DOHH2 (cell line): ENCODE results near the gene BET1L.

Experiments
- H3F3A ChIP-seq: fragments of 200-600 bp; sonication (generic), shearing (Covaris generic); 2 replicates; pipeline ENCODE4 v1.6.0; 2016; ENCODE audit warnings: antibody characterized with exemption, mild to moderate bottlenecking; ENCODE audit not compliant: control insufficient read depth, insufficient read depth
- H3K27ac ChIP-seq: fragments of 200-600 bp; sonication (generic); 2 replicates; pipeline ENCODE4 v1.5.1; 2014; ENCODE audit warnings: low read depth, mild to moderate bottlenecking, low read length, moderate library complexity
- H3K27me3 ChIP-seq: fragments of 200-600 bp; sonication (generic); 2 replicates; pipeline ENCODE4 v1.6.1; 2014; ENCODE audit warnings: mild to moderate bottlenecking, low read length, mixed read lengths; ENCODE audit not compliant: control insufficient read depth
- H3K36me3 ChIP-seq: fragments of 200-600 bp; sonication (generic); 2 replicates; pipeline ENCODE4 v1.6.1; 2014; ENCODE audit warnings: mild to moderate bottlenecking, low read length, moderate library complexity, mixed read lengths; ENCODE audit not compliant: control insufficient read depth
- H3K4me1 ChIP-seq: fragments of 200-600 bp; sonication (generic); 2 replicates; pipeline ENCODE4 v1.6.1; 2014; ENCODE audit warnings: mild to moderate bottlenecking, low read length, mixed read lengths; ENCODE audit not compliant: control insufficient read depth
- H3K4me2 ChIP-seq: fragments of 200-600 bp; sonication (generic); 2 replicates; pipeline ENCODE4 v1.6.0; 2014; ENCODE audit warnings: mild to moderate bottlenecking, low read length, moderate library complexity
- H3K4me3 ChIP-seq: fragments of 200-600 bp; sonication (generic); 2 replicates; pipeline ENCODE4 v1.5.1; 2014; ENCODE audit warnings: mild to moderate bottlenecking, low read length, mixed read lengths
- H3K79me2 ChIP-seq: fragments of 200-600 bp; sonication (generic); 2 replicates; pipeline ENCODE4 v1.6.1; 2014; ENCODE audit warnings: mild to moderate bottlenecking, low read length, mixed read lengths; ENCODE audit not compliant: control insufficient read depth
- H3K9me2 ChIP-seq: fragments of 200-600 bp; sonication (generic); replicated peaks from 2 replicates; pipeline ENCODE4 v1.6.1; 2014; ENCODE audit warnings: mild to moderate bottlenecking, low read length, mixed read lengths; ENCODE audit not compliant: control insufficient read depth
- H3K9me3 ChIP-seq: fragments of 200-600 bp; sonication (generic); 2 replicates; pipeline ENCODE4 v1.6.1; 2014; ENCODE audit warnings: antibody characterized with exemption, low read length, mixed read lengths; ENCODE audit not compliant: control insufficient read depth, insufficient read depth
- H4K20me1 ChIP-seq: fragments of 200-600 bp; sonication (generic); 2 replicates; pipeline ENCODE4 v1.6.0; 2014; ENCODE audit warnings: low read depth, mild to moderate bottlenecking, antibody characterized with exemption, low read length, moderate library complexity; ENCODE audit not compliant: control insufficient read depth, insufficient read depth
- CTCF ChIP-seq: fragments of 200-600 bp; sonication (generic); IDR thresholded peaks from one replicate; pipeline ENCODE4 v1.5.1; 2014; ENCODE audit warnings: antibody characterized with exemption, mild to moderate bottlenecking, low read depth, low read length; ENCODE audit not compliant: poor library complexity, severe bottlenecking
- EZH2phosphoT487 ChIP-seq: fragments of 200-600 bp; sonication (generic); IDR thresholded peaks from 2 replicates; pipeline ENCODE4 v1.6.1; 2017; ENCODE audit warnings: borderline replicate concordance, mild to moderate bottlenecking, antibody characterized with exemption, low read length, moderate library complexity, mixed read lengths

Gene BET1L

GRCh38 chr11:223884-224283 lies 16.7 kb upstream of the BET1L start:
- no peaks in the 10 kb centered on the region for H4K20me1 ChIP-seq
- H3K27ac ChIP-seq, result no peak overlapping the region
- TF ChIP-seq EZH2phosphoT487 (no peak), CTCF (no peak)
- H3K9me3 ChIP-seq, result no peaks in the 10 kb centered on the region
- H3K4me2 ChIP-seq, result no peak overlapping the region
- H3K4me3 ChIP-seq, result no peak overlapping the region
- H3F3A ChIP-seq, result no peaks in the 10 kb centered on the region
- H3K4me1 ChIP-seq, result no peaks in the 10 kb centered on the region
- H3K9me2 ChIP-seq, result no peaks in the 10 kb centered on the region
- H3K79me2 ChIP-seq, result no peaks in the 10 kb centered on the region
- no peaks in the 10 kb centered on the region for H3K27me3 ChIP-seq
- no peaks in the 10 kb centered on the region for H3K36me3 ChIP-seq

GRCh38 chr11:223026-223789 lies 16.0 kb upstream of the BET1L start:
- no peak for TF ChIP-seq CTCF
- no peak for TF ChIP-seq EZH2phosphoT487
- no peaks in the 10 kb centered on the region for H3K4me1 ChIP-seq
- no peaks in the 10 kb centered on the region for H3K36me3 ChIP-seq
- H3K9me3 ChIP-seq, result no peaks in the 10 kb centered on the region
- H3K4me3 ChIP-seq, result no peak overlapping the region
- no peaks in the 10 kb centered on the region for H3F3A ChIP-seq
- no peak overlapping the region for H3K4me2 ChIP-seq
- no peaks in the 10 kb centered on the region for H3K27me3 ChIP-seq
- no peaks in the 10 kb centered on the region for H3K79me2 ChIP-seq
- no peaks in the 10 kb centered on the region for H3K9me2 ChIP-seq
- no peaks in the 10 kb centered on the region for H4K20me1 ChIP-seq
- H3K27ac ChIP-seq, result no peak overlapping the region

GRCh38 chr11:221998-222789 lies 15.0 kb upstream of the BET1L start:
- no peaks in the 10 kb centered on the region for H4K20me1 ChIP-seq

More at GRCh38 chr11:221998-222789, 15.0 kb upstream of the BET1L start:
- TF ChIP-seq CTCF, result no peak
- no peak for TF ChIP-seq EZH2phosphoT487
- Histone ChIP-seq H3K9me2 (no peaks in the 10 kb centered on the region), H3K9me3 (no peaks in the 10 kb centered on the region), H3K27ac (no peak overlapping the region), H3K4me3 (no peak overlapping the region), H3K79me2 (no peaks in the 10 kb centered on the region), H3K36me3 (no peaks in the 10 kb centered on the region), H3K4me1 (no peaks in the 10 kb centered on the region), H3K27me3 (no peaks in the 10 kb centered on the region), H3F3A (no peaks in the 10 kb centered on the region), H3K4me2 (no peak overlapping the region)
